ENCODE data around the gene HAGHL.

The HAGHL gene

GRCh38 chr16:716200-716568 is 10.7 kb upstream of the HAGHL start (continued):
- TF ChIP-seq TSHZ2 (CRISPR knock-in tag; IDR thresholded peaks at IDR 0.05) = no peak
- no peak for TF ChIP-seq CSDC2 (CRISPR knock-in tag; IDR thresholded peaks at IDR 0.05)
- no peak for TF ChIP-seq RARB (CRISPR knock-in tag; IDR thresholded peaks at IDR 0.05)
- TF ChIP-seq ZFP30 (CRISPR knock-in tag; IDR thresholded peaks at IDR 0.05) = no peak
- TF ChIP-seq GLIS3 (CRISPR knock-in tag; IDR thresholded peaks at IDR 0.05) = no peak; the same call in 1 of the 2 replicates

- TF ChIP-seq TSHZ2 (CRISPR knock-in tag; IDR thresholded peaks at IDR 0.05) (no peak), GLIS3 (CRISPR knock-in tag; IDR thresholded peaks at IDR 0.05) (no peak), ESRRG (CRISPR knock-in tag; IDR thresholded peaks at IDR 0.05) (no peak), ZC3H10 (CRISPR knock-in tag; IDR thresholded peaks at IDR 0.05) (no peak), ZNF70 (CRISPR knock-in tag; IDR thresholded peaks at IDR 0.05) (no peak), PATZ1 (CRISPR knock-in tag; IDR thresholded peaks at IDR 0.05; ENCODE audit: borderline replicate concordance) (no peak), PPARA (CRISPR knock-in tag; IDR thresholded peaks at IDR 0.05; ENCODE audit: borderline replicate concordance) (no peak), TOX (CRISPR knock-in tag; IDR thresholded peaks at IDR 0.05; ENCODE audit: borderline replicate concordance) (no peak), CSRNP3 (CRISPR knock-in tag; IDR thresholded peaks at IDR 0.05) (no peak), CREB5 (CRISPR knock-in tag; IDR thresholded peaks at IDR 0.05; ENCODE audit: low read depth) (no peak)
- no peak for ATAC-seq
Measured at GRCh38 chr16:716768-717325, 10.1 kb upstream of the HAGHL start.

- no peak for ATAC-seq
- no peak for TF ChIP-seq ZNF8 (CRISPR knock-in tag; IDR thresholded peaks at IDR 0.05)
- no peak for TF ChIP-seq CSRNP3 (CRISPR knock-in tag; IDR thresholded peaks at IDR 0.05)
- no peak for TF ChIP-seq CSDC2 (CRISPR knock-in tag; IDR thresholded peaks at IDR 0.05)
- no peak for TF ChIP-seq ZNF565 (CRISPR knock-in tag; conservative IDR thresholded peaks at IDR 0.05; ENCODE audit: low read depth)
- no peak for TF ChIP-seq RARB (CRISPR knock-in tag; IDR thresholded peaks at IDR 0.05)
- no peak for TF ChIP-seq PPARA (CRISPR knock-in tag; IDR thresholded peaks at IDR 0.05; ENCODE audit: borderline replicate concordance)
- TF ChIP-seq ARNTL (CRISPR knock-in tag; IDR thresholded peaks at IDR 0.05; ENCODE audit: borderline replicate concordance, low read depth) = no peak
- no peak for TF ChIP-seq SNAI2 (CRISPR knock-in tag; IDR thresholded peaks at IDR 0.05)
- no peak for TF ChIP-seq ISL1 (CRISPR knock-in tag; IDR thresholded peaks at IDR 0.05)
- TF ChIP-seq ZFP3 (CRISPR knock-in tag; IDR thresholded peaks at IDR 0.05) = no peak
- TF ChIP-seq ZFP30 (CRISPR knock-in tag; IDR thresholded peaks at IDR 0.05) = no peak
- no peak for TF ChIP-seq PATZ1 (CRISPR knock-in tag; IDR thresholded peaks at IDR 0.05; ENCODE audit: borderline replicate concordance)
- TF ChIP-seq ESRRG (CRISPR knock-in tag; IDR thresholded peaks at IDR 0.05) = no peak
- TF ChIP-seq TCF4 (CRISPR knock-in tag; IDR thresholded peaks at IDR 0.05; ENCODE audit: borderline replicate concordance) = no peak
- no peak for TF ChIP-seq OSR1 (CRISPR knock-in tag; IDR thresholded peaks at IDR 0.05)
Measured at GRCh38 chr16:717450-718245, 9.3 kb upstream of the HAGHL start.

All from SK-N-SH treated with all-trans-retinoic acid at 6 μM for 48 hours (cell line).